GM21515 (cell line): Measurements from ENCODE around the gene ASCC1.

ENCODE experiments used
- ATAC-seq: cut with Tn5 transposase; IDR thresholded peaks from one replicate; pipeline ENCODE4 v1.9.1; 2021; ENCODE audit not compliant: unreplicated experiment

Gene ASCC1

DNA sequence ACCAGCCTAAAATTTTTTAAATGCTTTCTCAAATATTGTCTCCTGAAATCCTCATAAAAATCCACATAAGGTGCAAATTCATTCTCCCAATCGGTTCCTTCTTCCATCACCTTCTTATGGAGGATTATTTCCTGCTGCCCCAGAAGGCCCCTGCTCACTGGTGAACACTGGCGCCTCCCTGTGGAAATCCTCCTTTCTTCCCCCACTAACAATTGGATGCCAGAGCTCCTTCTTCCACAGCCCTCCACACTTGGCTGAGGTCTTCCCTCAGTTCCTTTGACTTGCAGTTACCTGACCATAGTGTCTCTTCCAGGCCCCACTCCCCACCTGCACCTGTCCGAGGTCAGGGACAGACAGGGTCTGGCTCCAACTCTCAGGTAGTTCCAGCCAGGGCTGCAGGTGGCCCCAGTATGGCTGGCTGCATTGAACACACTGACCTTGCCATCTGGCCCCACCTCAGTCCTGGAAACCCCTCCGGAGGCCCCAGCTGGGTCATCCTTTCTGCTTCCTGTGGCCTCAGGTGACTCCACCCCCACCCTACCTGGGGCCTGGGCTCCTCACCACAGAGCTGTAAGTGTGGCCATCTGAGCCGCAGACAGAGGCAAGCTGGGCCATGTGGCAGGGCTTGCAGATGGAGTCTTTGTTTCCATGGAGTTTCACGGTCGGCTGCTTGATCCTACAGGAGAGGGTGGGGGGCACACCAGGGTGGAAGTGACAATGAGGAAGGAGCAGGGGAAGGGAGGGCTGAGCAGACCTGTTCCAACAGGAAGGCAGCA lies 146.1 kb downstream of the ASCC1 start:
- ATAC-seq = no peak

DNA sequence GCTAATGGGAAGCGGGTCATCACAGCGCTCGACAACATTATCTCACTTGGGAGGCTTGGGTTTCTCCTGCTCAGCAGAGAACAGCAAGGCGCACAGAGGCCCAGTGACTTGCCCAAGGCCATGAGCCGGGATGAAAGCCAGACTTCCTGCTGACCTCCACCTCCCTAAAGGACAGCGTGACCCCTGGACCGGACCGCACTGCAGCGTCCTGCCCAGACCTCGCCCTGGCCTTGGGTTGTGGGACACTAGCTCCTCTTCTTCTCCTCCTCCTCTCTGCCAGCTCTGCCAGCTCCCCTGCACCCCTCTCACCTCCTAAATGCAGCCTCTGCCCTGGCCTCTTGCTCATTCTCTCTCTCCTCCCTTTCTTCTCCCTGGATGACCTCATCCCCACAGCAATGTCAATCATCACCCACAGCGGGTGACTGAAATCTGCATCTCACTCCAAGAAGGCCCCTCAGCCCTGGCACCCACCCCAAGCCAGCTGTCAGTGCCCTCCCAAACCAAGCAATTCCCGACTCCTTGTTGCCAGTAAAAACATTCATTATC lies 147.1 kb downstream of the ASCC1 start:
- ATAC-seq = no peak

DNA sequence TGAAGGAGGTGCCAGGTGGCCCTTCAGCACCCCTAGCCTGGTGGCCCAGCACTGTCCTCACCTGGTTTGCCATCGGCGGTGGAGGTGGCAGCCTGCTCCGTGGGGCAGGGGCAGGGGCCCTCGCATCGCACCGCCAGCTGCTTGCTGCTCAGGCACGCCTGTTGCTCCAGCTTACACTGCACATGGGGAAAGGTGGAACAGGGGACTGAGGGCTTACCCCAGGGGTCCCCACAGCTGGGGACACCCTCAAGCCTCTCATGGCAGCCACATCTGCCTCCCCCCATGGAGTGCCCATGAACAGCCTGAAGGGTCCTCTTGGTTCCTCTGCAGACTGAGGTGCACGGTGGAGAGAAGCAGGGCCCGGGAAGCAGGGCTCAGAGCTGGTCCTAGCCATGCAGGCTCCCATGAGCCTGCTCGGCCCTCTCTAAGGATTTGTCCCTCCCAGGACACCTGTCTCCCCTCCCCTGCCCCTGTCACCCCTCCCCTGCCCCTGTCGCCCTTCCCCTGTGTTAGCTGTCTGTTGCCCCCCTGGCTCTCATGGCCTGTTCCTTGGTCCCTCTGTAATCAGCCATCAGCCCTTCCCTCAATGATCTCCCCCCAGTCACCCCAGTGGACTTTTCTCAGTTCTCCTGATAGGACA lies 147.8 kb downstream of the ASCC1 start:
- ATAC-seq = no peak

DNA sequence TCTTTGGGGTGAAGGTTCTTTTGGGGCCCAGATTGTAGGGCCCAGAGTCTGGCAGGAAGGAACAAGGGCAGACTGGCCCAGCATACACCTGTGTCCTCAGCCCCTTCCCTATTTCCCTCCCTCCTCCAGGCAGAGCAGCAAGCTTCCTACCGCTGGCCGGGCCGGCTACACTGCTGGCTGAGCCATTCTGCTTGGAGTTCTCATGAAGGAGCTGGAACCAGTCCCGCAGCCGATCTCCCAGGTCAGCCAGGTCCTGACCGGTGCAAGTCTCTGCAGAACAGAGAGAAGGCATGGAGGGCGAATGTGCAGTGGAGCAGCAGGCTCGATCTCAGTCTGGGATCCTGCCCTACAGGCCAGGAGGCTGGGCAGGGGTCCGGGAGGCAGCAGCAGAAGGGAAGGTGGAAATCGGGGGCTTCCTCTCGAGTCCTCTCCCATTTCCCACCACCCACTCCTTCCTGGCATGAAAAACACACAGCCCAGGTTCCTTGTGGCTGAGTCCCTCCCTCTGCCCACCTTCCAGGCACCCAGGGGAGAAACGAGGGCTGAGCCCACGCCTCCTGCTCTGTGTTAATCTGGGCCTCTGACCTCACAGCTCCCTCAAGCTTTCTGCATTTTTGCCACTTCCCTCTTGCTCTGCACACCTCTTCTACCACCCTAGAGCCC lies 148.5 kb downstream of the ASCC1 start:
- no peak for ATAC-seq

DNA sequence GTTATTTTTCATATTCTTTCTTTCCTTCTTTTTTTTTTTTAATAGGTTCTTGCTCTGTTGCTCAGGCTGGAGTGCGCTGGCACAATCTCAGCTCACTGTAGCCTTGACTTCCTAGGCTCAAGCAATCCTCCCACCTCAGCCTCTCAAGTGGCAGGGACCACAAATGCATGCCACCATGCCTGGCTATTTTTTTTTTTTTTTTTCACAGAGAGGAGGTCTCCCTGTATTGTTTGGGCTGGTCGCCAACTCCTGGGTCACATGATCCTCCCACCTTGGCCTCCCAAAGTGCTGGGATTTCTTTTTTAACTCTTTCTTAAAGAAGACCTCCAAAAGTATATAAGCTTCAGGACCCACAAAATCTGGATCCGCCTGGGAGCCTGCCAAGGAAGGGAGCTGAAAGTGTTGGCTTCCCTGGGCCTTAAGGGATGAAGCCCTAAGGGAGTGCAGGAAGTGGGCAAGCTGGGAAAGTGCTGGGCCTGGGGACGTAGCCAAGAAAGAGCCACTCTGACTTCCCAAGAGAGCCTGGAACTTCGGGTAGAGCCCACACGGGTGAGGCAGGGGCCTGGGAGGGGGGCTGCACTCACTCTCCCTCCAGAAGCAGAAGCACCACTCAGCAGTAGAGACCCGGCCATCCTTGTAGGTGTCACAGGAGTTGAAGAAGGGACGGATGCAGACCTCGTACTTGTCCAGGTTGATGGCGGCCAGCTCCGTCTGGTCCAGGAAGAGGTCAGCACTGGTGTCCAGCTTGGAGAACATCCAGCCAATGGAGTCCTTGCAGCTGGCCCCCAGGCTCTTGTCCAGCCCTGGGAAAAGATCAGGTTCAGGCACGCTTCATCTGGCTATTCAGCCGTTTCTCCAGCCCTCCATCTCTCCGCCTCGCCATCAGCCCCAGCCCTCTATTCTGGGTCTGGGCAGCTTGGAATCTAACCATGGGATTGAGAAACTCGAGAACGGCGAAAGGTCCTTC lies 149.5 kb downstream of the ASCC1 start:
- ATAC-seq = no peak

DNA sequence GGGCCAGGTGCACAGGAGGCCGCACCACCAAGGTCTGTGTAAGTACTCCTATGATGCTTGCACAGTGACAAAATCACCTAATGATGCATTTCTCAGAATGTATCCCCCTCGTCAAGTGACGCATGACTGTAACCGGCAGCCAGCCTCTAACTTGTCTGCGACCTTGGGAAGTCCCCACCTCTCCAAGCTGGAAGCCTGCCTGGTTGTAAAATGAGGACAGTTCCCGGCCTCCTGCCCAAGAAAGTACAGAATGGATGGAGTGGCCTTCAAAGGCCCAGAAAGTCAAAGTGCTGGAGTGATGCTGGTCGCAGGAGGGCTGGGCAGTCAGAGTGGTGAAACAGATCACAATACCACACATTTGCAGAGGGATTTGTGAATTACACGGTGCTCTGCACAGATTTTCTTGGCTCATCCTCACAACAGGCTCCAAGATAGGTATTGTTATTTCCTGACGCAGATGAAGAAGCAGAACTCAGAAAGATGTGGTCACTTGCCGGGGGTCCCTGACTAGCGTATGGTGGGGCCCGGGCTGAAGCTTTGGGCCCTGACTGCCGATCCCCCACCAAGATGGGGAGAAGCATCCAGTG lies 150.5 kb downstream of the ASCC1 start:
- no peak for ATAC-seq

DNA sequence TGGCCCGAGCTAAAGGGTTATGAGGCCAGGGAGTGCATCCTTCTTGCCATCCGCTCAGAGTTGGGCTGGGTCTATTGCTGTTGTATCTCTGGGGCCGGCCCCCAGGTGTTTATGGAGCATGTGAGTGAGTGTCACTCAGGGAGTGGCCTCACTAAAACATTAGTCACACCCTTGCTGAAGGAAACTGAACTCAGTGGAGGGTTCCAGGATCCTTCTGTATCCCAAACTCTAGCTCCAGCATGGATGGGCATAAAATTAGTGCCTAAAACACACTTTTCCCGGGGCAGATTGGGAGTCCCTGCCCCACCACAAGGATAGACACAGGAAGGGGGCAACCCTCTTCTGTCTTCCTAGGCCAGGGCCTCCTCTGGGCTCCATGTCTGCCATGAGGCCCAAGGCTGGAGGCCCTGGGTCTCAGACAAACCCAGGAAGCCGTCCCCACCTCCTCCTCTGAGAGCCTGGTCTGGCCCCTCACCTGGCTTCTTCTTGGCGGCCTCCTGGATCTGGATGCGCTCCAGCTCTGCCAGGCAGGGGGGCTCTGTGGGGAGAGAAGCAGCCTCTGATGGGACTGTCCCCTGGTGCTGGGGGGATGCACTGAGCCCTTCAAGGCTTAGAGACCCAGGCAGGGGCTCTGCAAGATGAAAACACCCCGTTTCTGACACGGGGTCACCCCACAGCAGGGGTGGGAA lies 152.2 kb downstream of the ASCC1 start:
- ATAC-seq = no peak

DNA sequence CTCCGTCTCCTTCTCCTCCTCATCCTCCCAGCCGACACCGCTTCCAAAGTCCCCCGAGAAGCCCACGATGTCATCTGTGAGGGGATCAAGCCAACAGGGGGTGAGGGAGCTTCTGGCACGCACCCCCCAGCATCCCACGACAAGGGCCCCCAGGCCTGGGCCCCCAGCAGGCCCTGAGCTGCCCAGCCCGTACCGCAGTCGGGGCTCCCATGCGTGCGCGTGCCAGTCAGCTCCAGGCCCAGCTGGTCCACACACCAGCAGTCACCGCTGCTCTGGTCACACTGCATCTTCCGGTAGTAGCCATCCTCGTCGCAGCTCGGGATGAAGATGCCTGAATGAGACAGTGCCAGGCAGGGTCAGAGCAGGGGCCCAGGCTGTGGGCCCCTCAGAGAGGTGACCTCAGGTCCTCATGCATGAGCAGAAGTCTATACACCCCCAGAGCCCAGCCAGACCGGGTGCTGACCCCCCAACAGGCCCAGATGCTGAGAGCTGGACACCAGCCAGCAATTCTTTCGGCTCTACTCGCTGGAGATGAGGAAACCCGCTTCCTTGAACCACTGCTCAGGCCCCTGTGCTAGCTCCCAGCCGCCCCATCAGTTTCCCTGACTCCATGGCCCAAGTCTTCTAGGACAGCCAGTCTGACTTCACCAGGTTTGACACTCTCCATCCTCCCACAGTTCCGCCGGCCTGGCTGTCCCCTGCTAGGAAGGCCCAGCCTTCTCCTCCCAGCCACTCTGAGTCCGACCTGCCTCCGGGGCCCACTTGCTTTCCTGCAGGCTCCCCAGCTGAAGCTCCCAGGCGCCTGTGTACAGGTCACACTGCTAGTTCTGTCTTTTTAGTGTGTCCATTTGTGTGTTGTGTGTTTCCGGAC lies 153.0 kb downstream of the ASCC1 start:
- ATAC-seq = no peak

DNA sequence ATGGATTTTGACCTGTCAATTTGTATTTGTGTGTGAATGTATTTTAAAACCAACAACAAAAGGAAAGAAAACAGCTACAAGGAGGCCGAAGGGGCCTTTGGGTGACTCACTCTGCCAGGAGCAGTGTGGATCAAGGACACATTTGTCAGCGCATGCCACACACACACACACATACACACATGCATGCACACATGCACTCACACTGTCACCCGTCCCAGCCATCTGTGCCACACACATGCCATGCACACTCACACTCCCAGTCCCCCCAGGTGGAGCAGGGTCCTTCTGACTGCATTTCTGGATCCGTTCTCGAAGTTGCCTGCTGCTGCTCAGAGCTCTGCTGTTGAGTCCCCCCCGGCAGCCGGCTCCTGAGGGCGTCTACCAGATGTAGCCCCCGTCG lies 153.7 kb downstream of the ASCC1 start:
- ATAC-seq = no peak

DNA sequence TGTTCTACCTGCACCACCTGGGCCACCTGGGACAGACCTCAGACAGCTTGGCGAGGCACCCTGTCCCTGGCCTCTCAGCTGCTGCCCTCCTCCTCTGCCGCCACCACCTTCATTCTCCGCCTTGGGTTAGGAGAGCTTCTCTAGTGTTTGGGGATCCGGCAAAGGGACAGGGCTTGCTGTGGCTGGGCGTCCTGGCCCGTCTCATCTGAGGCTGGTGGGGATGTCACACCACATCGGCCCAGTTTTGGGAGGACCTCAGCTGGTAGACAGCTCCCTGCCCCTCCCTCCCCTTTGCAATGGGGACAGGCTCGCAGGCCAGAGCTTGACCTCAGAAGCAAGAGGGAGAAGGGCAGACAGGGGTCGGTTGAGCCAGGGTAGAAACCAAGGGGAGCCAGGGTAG lies 154.1 kb downstream of the ASCC1 start:
- no peak for ATAC-seq

DNA sequence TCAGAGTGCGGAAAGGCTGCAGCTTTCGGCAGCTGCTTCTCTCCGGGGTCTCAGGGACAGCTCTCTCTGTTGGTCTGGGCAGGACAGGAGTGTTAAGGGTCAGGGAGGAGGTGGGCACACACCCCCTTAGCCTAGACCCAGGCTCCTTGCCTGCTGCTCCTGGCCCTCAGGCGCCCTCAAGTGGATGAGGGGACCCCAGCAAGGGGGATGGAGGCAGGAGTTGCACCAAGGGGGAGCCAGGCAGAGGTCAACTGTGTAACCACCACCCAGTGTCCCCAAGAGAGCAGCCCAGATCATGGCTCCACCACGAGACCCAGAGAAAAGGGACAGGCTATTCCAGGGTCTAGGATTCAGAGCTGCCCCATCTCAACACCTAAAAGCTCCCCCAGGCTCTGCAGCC lies 154.6 kb downstream of the ASCC1 start:
- no peak for ATAC-seq

DNA sequence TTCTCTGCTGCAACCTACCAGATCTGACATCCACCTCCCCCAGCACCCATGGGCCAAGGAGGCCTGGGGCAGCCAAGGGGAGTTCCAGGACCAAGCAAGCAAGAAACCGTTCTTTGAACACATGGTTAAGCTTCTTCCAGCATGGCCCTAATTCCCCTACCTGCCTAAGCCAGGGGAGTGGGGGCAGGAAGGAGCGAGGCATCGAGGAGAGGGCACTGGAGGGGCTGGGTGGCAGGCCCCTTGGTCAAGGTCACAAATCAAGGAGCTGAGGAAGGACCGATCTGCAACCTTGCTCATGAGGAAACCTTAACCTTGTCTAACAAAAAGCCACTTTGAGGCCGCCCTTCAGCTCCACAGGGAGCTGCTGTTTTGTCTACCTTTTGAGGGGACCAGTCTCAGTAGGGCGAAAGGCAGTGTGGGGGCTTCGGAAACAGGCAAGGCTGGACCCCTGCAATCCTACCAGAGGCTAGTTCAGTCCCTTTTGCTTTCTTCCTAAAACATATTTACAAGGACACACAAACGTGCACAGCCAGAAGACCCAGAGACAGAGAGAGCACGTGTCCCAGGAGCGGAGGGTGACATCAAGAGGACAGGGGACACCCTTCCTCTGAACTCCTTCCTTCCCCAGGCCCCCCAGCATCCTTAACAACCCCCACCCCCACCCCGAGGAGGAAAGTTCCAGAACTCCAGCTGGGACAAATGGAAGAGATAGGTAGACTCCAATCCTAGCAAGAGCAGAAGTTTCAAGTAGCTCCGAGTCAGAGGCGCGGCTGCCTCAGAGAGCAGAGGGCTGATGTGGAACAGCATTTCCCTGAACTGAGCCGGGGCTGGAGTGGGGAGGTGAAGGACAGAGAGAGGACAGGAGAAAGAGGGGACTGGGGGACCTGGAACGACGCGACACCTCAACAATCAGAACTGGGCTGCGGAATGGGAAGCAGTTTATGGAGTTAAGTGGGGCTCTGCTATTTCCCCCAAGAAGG lies 155.9 kb downstream of the ASCC1 start:
- ATAC-seq = no peak

DNA sequence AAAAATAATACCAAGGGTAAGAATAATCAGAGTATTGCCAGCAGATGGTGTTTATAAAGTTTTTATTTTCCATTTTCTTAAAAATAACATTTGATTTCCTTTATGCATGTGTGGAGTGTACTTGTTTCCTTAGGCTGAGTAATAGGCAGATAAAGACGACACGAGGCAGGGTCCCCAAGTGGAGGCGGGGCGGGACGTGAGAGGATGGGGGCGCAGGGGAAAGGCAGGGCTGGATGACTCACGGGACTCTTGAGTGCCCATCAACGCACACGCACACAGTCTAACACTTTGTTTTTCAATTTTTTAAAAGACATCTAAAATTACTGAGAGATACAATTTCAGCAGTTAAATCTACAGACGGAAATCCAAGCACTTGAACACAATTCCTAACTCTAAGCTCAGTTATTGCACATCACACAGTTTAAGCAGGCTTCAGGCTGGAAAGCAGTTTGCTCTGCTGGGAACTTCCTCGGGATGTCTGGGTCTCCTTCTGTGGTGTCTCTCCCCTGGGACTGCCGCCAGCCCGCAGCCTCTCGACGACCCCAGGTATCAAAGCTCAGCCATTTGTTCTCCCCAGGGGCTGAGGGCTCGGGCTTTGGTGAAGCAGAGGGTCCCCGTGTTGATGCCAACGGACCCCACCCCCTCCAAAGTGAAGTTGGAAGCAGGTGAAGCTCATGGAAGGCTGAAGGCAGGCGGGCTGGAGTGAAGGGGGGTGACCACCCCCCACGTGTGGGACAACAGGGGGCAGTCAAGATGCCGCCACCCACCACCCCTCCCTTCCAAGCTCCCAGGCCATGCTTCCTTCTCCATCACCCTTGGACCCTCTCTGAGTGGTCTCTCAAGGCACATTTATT lies 156.9 kb downstream of the ASCC1 start:
- no peak for ATAC-seq

DNA sequence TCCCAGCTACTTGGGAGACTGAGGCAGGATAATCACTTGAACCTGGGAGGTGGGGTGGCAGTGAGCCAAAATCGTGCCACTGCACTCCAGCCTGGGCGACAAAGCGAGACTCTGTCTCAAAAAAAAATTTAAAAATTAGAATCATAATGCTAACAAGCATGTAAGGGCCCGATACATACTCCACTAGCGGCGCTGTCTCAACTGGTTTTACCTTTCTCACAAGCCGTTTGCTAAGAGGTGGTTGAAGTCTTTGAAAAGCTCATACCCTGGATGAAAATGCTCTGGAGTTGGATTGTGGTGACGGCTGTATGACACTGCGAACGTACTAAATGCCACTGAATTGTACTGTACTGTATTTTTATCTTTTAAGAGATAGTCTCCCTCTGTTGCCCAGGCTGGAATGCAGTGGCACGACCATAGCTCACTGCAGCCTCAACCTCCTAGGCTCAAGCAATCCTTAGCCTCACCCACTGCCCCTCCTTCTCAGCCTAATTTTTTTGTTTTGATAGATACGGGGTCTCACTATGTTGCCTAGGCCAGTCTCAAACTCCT lies 157.7 kb downstream of the ASCC1 start:
- no peak for ATAC-seq

DNA sequence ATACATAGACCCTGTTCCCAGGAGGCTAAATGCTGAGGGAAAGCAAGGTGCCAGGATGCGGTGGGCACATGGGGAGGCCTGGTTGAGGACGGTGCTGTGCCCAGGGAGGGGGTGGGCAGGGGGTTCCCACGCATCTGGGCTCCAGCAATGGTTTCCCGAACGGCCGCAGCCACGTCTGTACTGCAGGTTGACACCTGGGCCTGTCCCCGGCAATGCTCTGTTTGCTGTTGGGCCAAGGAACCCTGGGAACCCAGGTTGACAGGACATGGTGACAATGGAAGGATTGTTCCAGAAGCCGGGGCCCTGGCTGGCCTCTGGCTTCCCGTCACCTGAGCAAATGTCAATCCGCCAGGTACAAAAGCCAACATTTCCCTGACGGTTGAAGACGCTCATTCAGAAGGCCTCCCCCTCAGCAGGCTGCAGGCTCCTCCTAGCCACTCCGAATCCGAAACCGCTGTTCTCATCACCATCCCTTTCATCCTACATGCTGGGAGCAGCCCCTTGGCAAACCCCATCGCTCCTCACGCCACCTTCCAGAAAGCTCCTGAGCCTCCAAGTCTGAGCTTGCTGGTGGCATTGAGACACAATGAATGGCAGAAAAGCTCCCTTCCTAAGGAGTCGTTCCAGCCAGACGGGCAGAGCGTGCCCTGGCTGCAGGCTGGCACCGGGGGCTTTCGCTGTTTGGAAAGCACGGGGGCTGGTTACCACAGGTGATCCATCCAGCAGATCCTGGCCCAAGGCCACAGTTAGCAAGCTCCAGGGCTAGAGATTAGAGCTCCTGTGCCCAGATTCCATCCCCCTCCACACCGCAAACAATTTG lies 158.9 kb downstream of the ASCC1 start:
- no peak for ATAC-seq

DNA sequence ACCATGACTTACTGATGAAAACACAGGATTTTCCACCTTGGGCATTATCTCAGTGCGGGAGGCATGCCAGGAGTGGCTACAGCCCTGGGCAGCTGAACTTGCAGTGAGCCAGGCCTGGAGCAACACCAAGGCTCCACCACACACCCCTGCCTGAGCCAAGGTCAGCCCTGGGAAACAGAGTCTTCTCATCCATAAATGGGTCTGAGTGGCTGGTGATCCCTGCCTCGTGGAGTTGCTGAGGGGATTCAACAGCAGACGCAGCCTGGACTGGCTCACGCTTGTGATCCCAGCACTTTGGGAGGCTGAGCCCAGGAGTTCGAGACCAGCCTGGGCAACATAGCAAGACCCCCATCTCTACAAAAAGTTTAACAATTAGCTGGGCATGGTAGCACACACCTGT lies 160.0 kb downstream of the ASCC1 start:
- no peak for ATAC-seq
